Endothelial cell of umbilical vein (primary cell): ENCODE results near the gene ARMC8. TPM values are rescaled to one million over a fixed set of nuclear protein-coding genes. Genes with fewer than 3 reads are reported as not detected.

Experiments used
- BruUV-seq: library from RNA; stranded (reverse); fragments of 400-500 nt; replicated peaks from 2 replicates; lab custom pipeline; 2021; lab: Mats Ljungman, UMichigan
- CTCF ChIA-PET: fragments of 300-600, 350-600 bp; sonication (Branson Sonifier 250); formaldehyde crosslinking; loops from one replicate; lab custom pipeline; 2021; ENCODE audit warnings: antibody characterized with exemption, inconsistent platforms; lab: Charles Lee
- POLR2A ChIA-PET: fragments of 300-600, 350-600 bp; sonication (Branson Sonifier 250); formaldehyde crosslinking; loops from one replicate; lab custom pipeline; 2021; ENCODE audit warnings: antibody characterized with exemption, inconsistent platforms; lab: Charles Lee
- DNase-seq: peaks from one replicate; pipeline ENCODE4 v3.0.0-alpha.2; 2011; ENCODE audit warnings: low read depth, low spot score
- FAIRE-seq: peaks from 2 replicates; lab custom pipeline; 2011; peaks lifted over from hg19 to GRCh38; lab: Jason Lieb, UNC
- H2AFZ ChIP-seq: 2 replicates; pipeline ENCODE4 v1.6.0; 2012; ENCODE audit warnings: low read depth, low read length, control low read depth, inconsistent platforms
- H3K27ac ChIP-seq: 2 replicates; pipeline ENCODE4 v1.5.1; 2011; ENCODE audit warnings: low read depth, mild to moderate bottlenecking, control low read depth, low read length, moderate library complexity; ENCODE audit not compliant: insufficient read depth
- H3K27me3 ChIP-seq, 2 experiments: 2 replicates each; pipeline versions ENCODE4 v1.6.0 to v1.6.1; 2011; ENCODE audit warnings: low read length in 2 of 2, mixed read lengths in 1 of 2; ENCODE audit not compliant: control insufficient read depth in 2 of 2, insufficient read depth in 2 of 2
- H3K36me3 ChIP-seq, 2 experiments: 2 replicates in 1 of 2; 3 replicates in 1 of 2; pipeline ENCODE4 v1.5.1; 2011; ENCODE audit warnings: low read length in 2 of 2, mild to moderate bottlenecking in 1 of 2, moderate library complexity in 1 of 2; ENCODE audit not compliant: control insufficient read depth in 2 of 2, insufficient read depth in 2 of 2; ENCODE audit errors: extremely low read depth in 1 of 2
- H3K4me1 ChIP-seq: 3 replicates; pipeline ENCODE4 v1.5.1; 2011; ENCODE audit warnings: mild to moderate bottlenecking, low read length; ENCODE audit not compliant: control insufficient read depth, insufficient read depth; ENCODE audit errors: extremely low read depth
- H3K4me2 ChIP-seq: 2 replicates; pipeline ENCODE4 v1.6.1; 2011; ENCODE audit warnings: low read length, control low read depth, mixed read lengths; ENCODE audit not compliant: insufficient read depth
- H3K4me3 ChIP-seq, 3 experiments: fragments of 200-600 bp in 1 of 3; sonication (generic), shearing (Covaris generic) in 1 of 3; replicated peaks in 1 of 3; 2 replicates each; pipeline ENCODE4 v1.5.1; 2011 to 2016; ENCODE audit warnings: control low read depth in 3 of 3, low read length in 3 of 3, mild to moderate bottlenecking in 2 of 3, inconsistent platforms in 1 of 3, low read depth in 1 of 3, moderate library complexity in 1 of 3; ENCODE audit not compliant: insufficient read depth in 1 of 3
- H3K79me2 ChIP-seq: 2 replicates; pipeline ENCODE4 v1.6.0; 2012; ENCODE audit warnings: low read length, inconsistent platforms; ENCODE audit not compliant: control insufficient read depth, insufficient read depth
- H3K9ac ChIP-seq: replicated peaks from 2 replicates; pipeline ENCODE3; 2011; ENCODE audit warnings: low read length, control low read depth; ENCODE audit not compliant: insufficient read depth; ENCODE audit errors: extremely low read depth
- H3K9me1 ChIP-seq: replicated peaks from 3 replicates; pipeline ENCODE4 v1.6.0; 2011; ENCODE audit warnings: mild to moderate bottlenecking, low read length; ENCODE audit not compliant: control insufficient read depth, insufficient read depth; ENCODE audit errors: extremely low read depth
- H3K9me3 ChIP-seq: replicated peaks from 2 replicates; pipeline ENCODE4 v1.5.1; 2012; ENCODE audit warnings: low read length, inconsistent platforms; ENCODE audit not compliant: control insufficient read depth, insufficient read depth
- H4K20me1 ChIP-seq: replicated peaks from 2 replicates; pipeline ENCODE3; 2011; ENCODE audit warnings: mild to moderate bottlenecking, low read length; ENCODE audit not compliant: control insufficient read depth, insufficient read depth; ENCODE audit errors: extremely low read depth
- EZH2 ChIP-seq: IDR thresholded peaks from 2 replicates; pipeline ENCODE4 v1.6.1; 2012; ENCODE audit warnings: borderline replicate concordance, low read depth, mild to moderate bottlenecking, moderate library complexity, low read length, inconsistent platforms; ENCODE audit not compliant: severe bottlenecking
- FOS ChIP-seq: IDR thresholded peaks from 2 replicates; pipeline ENCODE4 v1.6.1; 2011; ENCODE audit warnings: mild to moderate bottlenecking, low read length, moderate library complexity, borderline replicate concordance; ENCODE audit not compliant: insufficient read depth
- GATA2 ChIP-seq: IDR thresholded peaks from 2 replicates; pipeline ENCODE4 v1.7.0; 2011; ENCODE audit warnings: low read depth, mild to moderate bottlenecking, moderate library complexity, mixed read lengths, low read length; ENCODE audit not compliant: insufficient read length, insufficient read depth
- JUN ChIP-seq: IDR thresholded peaks from 2 replicates; pipeline ENCODE4 v1.6.1; 2011; ENCODE audit warnings: borderline replicate concordance, low read depth; ENCODE audit not compliant: insufficient read length, insufficient read depth
- MYC ChIP-seq: IDR thresholded peaks from one replicate; pipeline ENCODE4 v1.6.1; 2011; ENCODE audit warnings: mild to moderate bottlenecking, low read depth, low read length
- POLR2A ChIP-seq: IDR thresholded peaks from 2 replicates; pipeline ENCODE4 v1.6.1; 2012; ENCODE audit warnings: low read depth, mild to moderate bottlenecking, control low read depth, low read length
- POLR2AphosphoS5 ChIP-seq: IDR thresholded peaks from 2 replicates; pipeline ENCODE4 v1.6.1; 2012; ENCODE audit warnings: low read depth, mild to moderate bottlenecking, control low read depth, low read length, moderate library complexity; ENCODE audit not compliant: insufficient read depth
- dilution Hi-C: fragments of 300-500 bp; cut with MboI; formaldehyde crosslinking; loops from one replicate; pipeline ENCODE4 v1.15.0; 2019; ENCODE audit warnings: low sequenced_read_pairs; ENCODE audit not compliant: extremely low pct_ligation_motif_present
- intact Hi-C: fragments of 100-400 bp; cut with micrococcal nuclease; formaldehyde crosslinking; loops from one replicate; pipeline ENCODE4 v1.10.0; 2022
- polyA plus RNA-seq, 4 experiments: library from polyadenylated mRNA; depleted of rRNA in 3 of 4; stranded (reverse) in 3 of 4; unstranded in 1 of 4; fragments of >200 nt; gene quantifications; 2 replicates each; pipeline versions ENCODE4 v1.2.1 to v1.2.3, GENCODE V29; 2011 to 2012; ENCODE audit warnings: missing spikeins in 1 of 4
- total RNA-seq: library from RNA; stranded (reverse); gene quantifications from 2 replicates; pipeline ENCODE4 v1.2.3, GENCODE V29; 2021
- TF ChIP-seq, protein P1 (sequence below): IDR thresholded peaks from 2 replicates; pipeline ENCODE4 v1.6.1; 2011; ENCODE audit not compliant: insufficient read depth, insufficient read length
- TF ChIP-seq, protein P2 (sequence below), 2 donors: IDR thresholded peaks; 1 replicate in 1 of 2; 2 replicates in 1 of 2; pipeline ENCODE4 v1.5.1; 2011; ENCODE audit warnings: low read length in 2 of 2, mild to moderate bottlenecking in 2 of 2, moderate library complexity in 2 of 2, control low read depth in 1 of 2, inconsistent platforms in 1 of 2, low read depth in 1 of 2; ENCODE audit not compliant: insufficient read depth in 1 of 2; ENCODE audit errors: extremely low read depth in 1 of 2

ARMC8 gene
- total and polyA plus RNA-seq, 2 donors (not counting 3 experiments of a cell fraction or from before 2014, with no cell fraction given), result 39.6 to 46.0 TPM

DNA sequence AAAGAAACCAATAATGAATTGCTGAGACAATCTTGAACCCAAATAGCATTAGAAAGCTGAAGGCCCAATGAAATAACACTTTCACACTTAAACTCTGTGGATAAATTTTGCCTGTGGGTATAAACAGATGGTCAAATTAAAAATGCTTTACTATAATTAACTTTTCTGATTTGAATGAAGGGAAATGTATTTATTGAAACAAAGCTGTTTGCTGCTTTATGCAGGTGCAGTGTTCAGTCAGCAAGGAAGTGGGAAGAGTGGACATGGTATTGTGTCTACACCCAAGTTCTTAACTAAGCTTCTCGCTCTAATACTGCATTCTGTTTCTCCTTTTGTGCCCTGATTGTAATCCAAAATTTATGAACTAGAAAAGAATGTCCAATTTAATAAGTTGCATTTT is 110.8 kb downstream of the ARMC8 start:
- dilution Hi-C loops, result no loop called here
- no peak for DNase-seq
- no peak overlapping the region for H3K4me3 ChIP-seq
- H3K9me3 ChIP-seq, result no peaks in the 10 kb centered on the region
- ChIA-PET POLR2A (no interaction called here), CTCF (no interaction called here)
- H3K79me2 ChIP-seq, result no peaks in the 10 kb centered on the region
- H3K9ac ChIP-seq, result no peak overlapping the region
- no peaks in the 10 kb centered on the region for H3K27me3 ChIP-seq
- H4K20me1 ChIP-seq, result no peaks in the 10 kb centered on the region
- no peaks in the 10 kb centered on the region for H3K9me1 ChIP-seq
- no peak overlapping the region for H2AFZ ChIP-seq
- TF ChIP-seq EZH2, result no peak
- TF ChIP-seq MYC, result no peak
- no peak for TF ChIP-seq FOS
- TF ChIP-seq, protein P1, sequence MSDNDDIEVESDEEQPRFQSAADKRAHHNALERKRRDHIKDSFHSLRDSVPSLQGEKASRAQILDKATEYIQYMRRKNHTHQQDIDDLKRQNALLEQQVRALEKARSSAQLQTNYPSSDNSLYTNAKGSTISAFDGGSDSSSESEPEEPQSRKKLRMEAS, result no peak
- no peak for TF ChIP-seq JUN
- no peak for TF ChIP-seq GATA2
- no peak for TF ChIP-seq POLR2AphosphoS5
- TF ChIP-seq, protein P2, sequence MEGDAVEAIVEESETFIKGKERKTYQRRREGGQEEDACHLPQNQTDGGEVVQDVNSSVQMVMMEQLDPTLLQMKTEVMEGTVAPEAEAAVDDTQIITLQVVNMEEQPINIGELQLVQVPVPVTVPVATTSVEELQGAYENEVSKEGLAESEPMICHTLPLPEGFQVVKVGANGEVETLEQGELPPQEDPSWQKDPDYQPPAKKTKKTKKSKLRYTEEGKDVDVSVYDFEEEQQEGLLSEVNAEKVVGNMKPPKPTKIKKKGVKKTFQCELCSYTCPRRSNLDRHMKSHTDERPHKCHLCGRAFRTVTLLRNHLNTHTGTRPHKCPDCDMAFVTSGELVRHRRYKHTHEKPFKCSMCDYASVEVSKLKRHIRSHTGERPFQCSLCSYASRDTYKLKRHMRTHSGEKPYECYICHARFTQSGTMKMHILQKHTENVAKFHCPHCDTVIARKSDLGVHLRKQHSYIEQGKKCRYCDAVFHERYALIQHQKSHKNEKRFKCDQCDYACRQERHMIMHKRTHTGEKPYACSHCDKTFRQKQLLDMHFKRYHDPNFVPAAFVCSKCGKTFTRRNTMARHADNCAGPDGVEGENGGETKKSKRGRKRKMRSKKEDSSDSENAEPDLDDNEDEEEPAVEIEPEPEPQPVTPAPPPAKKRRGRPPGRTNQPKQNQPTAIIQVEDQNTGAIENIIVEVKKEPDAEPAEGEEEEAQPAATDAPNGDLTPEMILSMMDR (IDR thresholded peaks at IDR 0.05; ENCODE audit: extremely low read depth in 1 of 2, insufficient read depth in 1 of 2, low read depth in 1 of 2, low read length in 2 of 2), result no peak
- no peak for TF ChIP-seq POLR2A
- intact Hi-C loops, result no loop called here
- BruUV-seq, result no TSS peak
- H3K4me2 ChIP-seq, result no peak overlapping the region
- no peaks in the 10 kb centered on the region for H3K4me1 ChIP-seq
- no peak overlapping the region for H3K27ac ChIP-seq
- FAIRE-seq, result no peak
- H3K36me3 ChIP-seq, result peaks cover 3 to 6% of the 10 kb centered on the region in 2 experiments
